Epithelial cell of proximal tubule (primary cell): Measurements from ENCODE around the gene UHRF2. TPM values are rescaled to one million over a fixed set of nuclear protein-coding genes. Genes with fewer than 3 reads are reported as not detected.

Source experiments
- DNase-seq: peaks from one replicate; pipeline ENCODE4 v3.0.0-alpha.2; 2011; ENCODE audit warnings: low read depth
- H3K4me3 ChIP-seq: 2 replicates; pipeline ENCODE4 v1.5.1; 2011; ENCODE audit warnings: low read depth, mild to moderate bottlenecking, low read length
- total RNA-seq: library from RNA; depleted of rRNA; stranded (reverse); fragments of >200 nt; gene quantifications from 2 replicates; pipeline ENCODE4 v1.2.3, GENCODE V29; 2015
- TF ChIP-seq, protein P1 (sequence below): conservative IDR thresholded peaks from 2 replicates; pipeline ENCODE4 v1.5.1; 2012; ENCODE audit warnings: low read depth, mild to moderate bottlenecking, low read length

Gene UHRF2
- total RNA-seq, 1 donor from 2014 or later = 36.9 TPM

DNA sequence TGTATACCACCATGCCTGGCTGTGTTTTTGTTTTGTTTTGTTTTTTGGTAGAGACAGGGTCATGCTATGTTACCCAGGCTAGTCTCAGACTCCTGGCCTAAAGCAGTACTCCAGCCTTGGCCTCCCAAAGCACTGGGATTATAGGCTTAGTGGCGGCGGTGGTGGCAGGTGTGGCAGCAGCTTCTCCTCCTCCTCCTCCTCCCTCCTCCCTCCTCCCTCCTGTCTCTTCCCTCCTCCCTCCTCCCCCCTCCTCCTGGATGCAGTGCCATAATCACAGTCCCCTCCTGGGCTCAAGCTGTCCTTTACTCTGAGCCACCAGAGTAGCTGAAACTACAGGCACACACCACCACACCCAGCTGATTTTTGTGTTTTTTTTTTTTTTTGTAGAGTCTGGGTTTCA is 71.2 kb downstream of the UHRF2 start:
- no peak for DNase-seq
- H3K4me3 ChIP-seq = no peak overlapping the region
- TF ChIP-seq, protein P1, sequence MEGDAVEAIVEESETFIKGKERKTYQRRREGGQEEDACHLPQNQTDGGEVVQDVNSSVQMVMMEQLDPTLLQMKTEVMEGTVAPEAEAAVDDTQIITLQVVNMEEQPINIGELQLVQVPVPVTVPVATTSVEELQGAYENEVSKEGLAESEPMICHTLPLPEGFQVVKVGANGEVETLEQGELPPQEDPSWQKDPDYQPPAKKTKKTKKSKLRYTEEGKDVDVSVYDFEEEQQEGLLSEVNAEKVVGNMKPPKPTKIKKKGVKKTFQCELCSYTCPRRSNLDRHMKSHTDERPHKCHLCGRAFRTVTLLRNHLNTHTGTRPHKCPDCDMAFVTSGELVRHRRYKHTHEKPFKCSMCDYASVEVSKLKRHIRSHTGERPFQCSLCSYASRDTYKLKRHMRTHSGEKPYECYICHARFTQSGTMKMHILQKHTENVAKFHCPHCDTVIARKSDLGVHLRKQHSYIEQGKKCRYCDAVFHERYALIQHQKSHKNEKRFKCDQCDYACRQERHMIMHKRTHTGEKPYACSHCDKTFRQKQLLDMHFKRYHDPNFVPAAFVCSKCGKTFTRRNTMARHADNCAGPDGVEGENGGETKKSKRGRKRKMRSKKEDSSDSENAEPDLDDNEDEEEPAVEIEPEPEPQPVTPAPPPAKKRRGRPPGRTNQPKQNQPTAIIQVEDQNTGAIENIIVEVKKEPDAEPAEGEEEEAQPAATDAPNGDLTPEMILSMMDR = no peak

DNA sequence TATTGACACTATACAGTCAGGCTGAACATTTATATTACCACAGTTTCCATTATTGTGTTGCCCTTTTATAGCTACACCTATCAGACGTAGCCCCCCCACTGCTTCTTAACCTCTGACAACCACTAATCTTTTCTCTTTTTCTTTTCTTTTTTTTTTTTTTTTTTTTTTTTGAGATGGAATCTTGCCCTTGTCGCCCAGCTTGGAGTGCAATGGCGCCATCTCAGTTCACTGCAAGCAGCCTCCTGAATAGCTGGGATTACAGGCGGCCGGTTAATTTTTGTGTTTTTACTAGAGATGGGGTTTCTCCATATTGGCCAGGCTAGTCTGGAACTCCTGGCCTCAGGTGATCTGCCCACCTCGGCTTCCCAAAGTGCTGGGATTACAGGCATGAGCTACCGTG is 75.4 kb downstream of the UHRF2 start:
- no peak overlapping the region for H3K4me3 ChIP-seq
- TF ChIP-seq, protein P1 = peak; percentile 20
- no peak for DNase-seq

DNA sequence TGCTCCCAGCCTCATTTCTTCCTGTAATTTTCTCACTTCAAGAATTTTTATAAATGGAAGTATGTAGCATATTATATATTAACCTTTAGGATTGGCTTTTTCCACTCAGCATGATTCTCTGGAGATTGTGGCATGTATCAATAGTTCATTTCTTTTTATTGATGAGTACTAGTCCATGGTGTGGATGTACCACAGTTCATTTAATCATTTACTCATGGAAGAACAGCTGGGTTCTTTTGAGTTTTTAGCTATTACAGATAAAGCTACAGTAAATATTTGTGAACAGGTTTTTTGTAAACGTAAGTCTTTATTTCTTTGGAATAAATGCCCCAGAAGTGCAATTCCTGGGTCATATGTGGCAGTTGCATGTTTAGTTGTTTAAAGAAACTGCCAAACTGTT is 76.1 kb downstream of the UHRF2 start:
- TF ChIP-seq, protein P1 = no peak
- DNase-seq = no peak
- H3K4me3 ChIP-seq = no peak overlapping the region

DNA sequence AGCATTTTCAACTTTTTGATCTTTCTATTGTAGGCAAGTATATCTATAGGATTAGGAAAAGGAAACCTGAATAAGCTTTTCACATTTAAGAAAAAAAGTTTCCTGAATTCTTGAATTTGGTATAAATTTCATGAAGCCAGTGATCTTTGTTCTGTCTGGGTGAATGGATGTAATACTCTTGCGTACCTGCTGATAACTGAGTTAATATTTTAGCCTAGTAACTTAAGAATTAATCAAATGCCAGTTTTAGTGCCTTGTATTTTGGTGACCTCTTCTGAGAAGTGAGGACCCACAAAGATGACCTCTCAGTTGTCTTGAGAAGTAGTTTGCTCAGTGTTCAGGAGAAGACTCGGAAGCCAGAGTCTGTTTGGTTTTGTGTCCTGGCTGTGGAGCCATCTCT is 77.9 kb downstream of the UHRF2 start:
- no peak overlapping the region for H3K4me3 ChIP-seq
- TF ChIP-seq, protein P1 = no peak
- no peak for DNase-seq

DNA sequence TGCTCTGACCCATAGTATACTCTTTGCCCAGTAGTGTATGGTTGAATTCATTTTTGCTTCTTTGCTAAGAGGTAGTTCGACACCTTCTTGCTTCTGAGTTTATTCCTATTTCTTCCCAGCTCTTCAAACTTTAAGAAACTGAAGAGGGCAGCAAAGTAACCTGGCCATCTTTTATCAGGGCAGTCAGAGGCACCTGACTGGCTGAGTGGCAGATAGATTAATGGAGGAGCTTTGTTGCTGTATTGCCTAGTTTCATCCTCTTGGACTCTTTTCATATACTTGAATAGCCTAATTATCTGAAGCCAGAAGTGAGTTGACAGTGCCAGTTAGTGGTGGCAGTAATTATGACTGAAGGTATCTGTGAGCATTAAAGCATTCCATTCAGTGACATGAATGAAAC is 82.5 kb downstream of the UHRF2 start:
- TF ChIP-seq, protein P1 = peak; percentile 16
- no peak for DNase-seq
- no peak overlapping the region for H3K4me3 ChIP-seq

DNA sequence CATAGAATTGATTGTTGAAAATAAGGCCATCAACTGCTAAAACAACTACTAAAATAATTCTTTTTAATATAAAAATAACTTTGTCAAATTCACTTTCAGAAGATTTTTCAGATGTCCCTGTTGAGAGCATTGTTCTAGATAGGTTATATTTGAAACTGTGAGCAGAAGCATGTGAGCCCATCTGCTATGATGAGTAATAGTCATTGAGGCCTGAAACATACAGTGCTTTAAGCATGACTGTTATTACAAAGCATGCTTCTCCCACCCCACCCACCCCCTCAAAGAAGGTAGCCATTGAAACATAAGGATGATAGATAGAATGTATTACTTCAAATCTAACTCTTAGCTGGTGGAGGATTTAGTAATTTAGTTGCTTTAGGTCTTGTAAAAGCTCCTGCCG is 86.0 kb downstream of the UHRF2 start:
- peak; percentile 13 for DNase-seq
- H3K4me3 ChIP-seq = no peak overlapping the region

More for the DNA sequence above, 86.0 kb downstream of the UHRF2 start:
- TF ChIP-seq, protein P1 = no peak
